GM21619 (cell line): ENCODE data around the gene FCMR.

Experiments used
- ATAC-seq: cut with Tn5 transposase; IDR thresholded peaks from one replicate; pipeline ENCODE4 v1.9.1; 2021; ENCODE audit not compliant: unreplicated experiment

The FCMR gene

GRCh38 chr1:206951318-206952100, 29.8 kb upstream of the FCMR start:
- ATAC-seq = peak; percentile 39

- no peak for ATAC-seq
Observed at GRCh38 chr1:206949641-206950040, 27.9 kb upstream of the FCMR start.

- no peak for ATAC-seq
Observed at GRCh38 chr1:206949208-206949607, 27.5 kb upstream of the FCMR start.

- ATAC-seq = no peak
Observed at GRCh38 chr1:206947255-206947654, 25.5 kb upstream of the FCMR start.

- ATAC-seq = no peak
Observed at GRCh38 chr1:206946261-206946660, 24.5 kb upstream of the FCMR start, which contains the start of gene PIGR. Gene PIGR, minus strand, starts transcription at chr1:206946466. Its CDS starts 5,935 bp downstream, at chr1:206940531.

- no peak for ATAC-seq
Observed at GRCh38 chr1:206945779-206946178, 24.0 kb upstream of the FCMR start.

- no peak for ATAC-seq
Observed at GRCh38 chr1:206944703-206945102, 23.0 kb upstream of the FCMR start.

- no peak for ATAC-seq
Observed at GRCh38 chr1:206941766-206942418, 20.2 kb upstream of the FCMR start.

- ATAC-seq = no peak
Observed at GRCh38 chr1:206940588-206940936, 18.8 kb upstream of the FCMR start.

GRCh38 chr1:206939841-206940587, 18.3 kb upstream of the FCMR start:
- no peak for ATAC-seq

- no peak for ATAC-seq
Observed at GRCh38 chr1:206939131-206939530, 17.4 kb upstream of the FCMR start.

GRCh38 chr1:206937425-206937824, 15.7 kb upstream of the FCMR start:
- ATAC-seq = no peak

- no peak for ATAC-seq
Observed at GRCh38 chr1:206935491-206936067, 13.8 kb upstream of the FCMR start.

GRCh38 chr1:206933333-206933945, 11.7 kb upstream of the FCMR start:
- ATAC-seq = peak; percentile 25

- no peak for ATAC-seq
Observed at GRCh38 chr1:206932177-206932576, 10.4 kb upstream of the FCMR start.

GRCh38 chr1:206931709-206932108, 10.0 kb upstream of the FCMR start:
- no peak for ATAC-seq

- peak; percentile 70 for ATAC-seq
Observed at GRCh38 chr1:206930210-206930798, 8.6 kb upstream of the FCMR start.

- no peak for ATAC-seq
Observed at GRCh38 chr1:206929524-206929923, 7.8 kb upstream of the FCMR start.

GRCh38 chr1:206926286-206926685, 4.5 kb upstream of the FCMR start:
- no peak for ATAC-seq

GRCh38 chr1:206925106-206925736, 3.5 kb upstream of the FCMR start:
- ATAC-seq = peak; percentile 46
